NCI-H2227 (cell line): ENCODE measurements around the gene NTM.
"Not testable (repeated sequence)": the region's sequence is repeated elsewhere in the genome, so short reads cannot be mapped to it uniquely, and the experiment has no call there.

Source experiments
- DNase-seq: peaks from one replicate; lab custom pipeline; 2025; ENCODE audit not compliant: unreplicated experiment; lab: John Stamatoyannopoulos, UW

NTM gene

GRCh38 chr11:131370090-131370751, at the start of gene NTM:
Gene NTM (plus strand): TSS chr11:131370615.
- DNase-seq, result peak; percentile 74

GRCh38 chr11:131324921-131325570, 45.4 kb upstream of the NTM start:
- DNase-seq, result no peak

- no peak for DNase-seq
Observed at GRCh38 chr11:131326829-131327228, 43.6 kb upstream of the NTM start.

GRCh38 chr11:131327421-131327820, 43.0 kb upstream of the NTM start:
- DNase-seq, result no peak

- no peak for DNase-seq
Observed at GRCh38 chr11:131328843-131329242, 41.6 kb upstream of the NTM start.

- no peak for DNase-seq
Observed at GRCh38 chr11:131331010-131331409, 39.4 kb upstream of the NTM start.

GRCh38 chr11:131331546-131331945, 38.9 kb upstream of the NTM start:
- DNase-seq, result no peak

GRCh38 chr11:131334601-131335000, 35.8 kb upstream of the NTM start:
- no peak for DNase-seq

GRCh38 chr11:131341900-131342299, 28.5 kb upstream of the NTM start:
- DNase-seq, result not testable (repeated sequence)

GRCh38 chr11:131342442-131342841, 28.0 kb upstream of the NTM start:
- not testable (repeated sequence) for DNase-seq

- DNase-seq, result no peak
Observed at GRCh38 chr11:131345406-131345805, 25.0 kb upstream of the NTM start.

- no peak for DNase-seq
Observed at GRCh38 chr11:131349368-131350086, 20.9 kb upstream of the NTM start.

GRCh38 chr11:131350872-131351271, 19.5 kb upstream of the NTM start:
- DNase-seq, result no peak

GRCh38 chr11:131351848-131352247, 18.6 kb upstream of the NTM start:
- DNase-seq, result no peak

- DNase-seq, result no peak
Observed at GRCh38 chr11:131353766-131354165, 16.6 kb upstream of the NTM start.

- DNase-seq, result no peak
Observed at GRCh38 chr11:131354251-131354701, 16.1 kb upstream of the NTM start.

GRCh38 chr11:131356206-131356605, 14.2 kb upstream of the NTM start:
- no peak for DNase-seq

- no peak for DNase-seq
Observed at GRCh38 chr11:131365329-131365930, 5.0 kb upstream of the NTM start.

GRCh38 chr11:131370901-131371790, 731 bp downstream of the NTM start:
- DNase-seq, result peak; percentile 6

GRCh38 chr11:131371791-131372104, 1.3 kb downstream of the NTM start:
- DNase-seq, result no peak
